GM04503 (cell line): ENCODE results near the gene CYBA.

Experiments used
- DNase-seq: peaks from one replicate; pipeline ENCODE4 v3.0.0-alpha.2; 2012; ENCODE audit warnings: low read depth

The CYBA gene

GRCh38 chr16:88650749-88651275 lies at the start of gene CYBA:
CYBA (minus strand) TSS chr16:88651053; CDS start chr16:88651013, 40 bp downstream.
- DNase-seq, result no peak

GRCh38 chr16:88700322-88700635 lies 49.4 kb upstream of the CYBA start:
- DNase-seq, result no peak

DNA sequence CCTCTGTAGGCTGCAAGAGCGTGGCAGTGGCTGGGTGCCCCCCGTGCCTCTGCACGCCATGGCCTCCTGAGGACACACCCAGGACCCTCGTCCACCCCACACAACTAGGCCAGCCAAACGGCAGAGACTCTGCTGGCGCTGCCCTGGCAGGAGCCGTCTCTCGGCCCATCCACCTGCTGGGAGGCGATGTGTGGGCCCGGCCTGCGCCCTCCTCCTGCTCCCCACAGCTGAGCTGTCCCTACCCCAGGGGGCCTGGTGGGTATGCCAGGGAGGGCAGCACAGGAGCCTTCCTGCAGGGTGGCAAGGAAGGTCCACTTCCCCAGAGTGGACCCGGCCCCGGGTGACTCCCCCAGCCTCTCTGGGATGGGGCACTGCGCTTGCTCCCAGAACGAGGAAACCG lies 48.3 kb upstream of the CYBA start:
- no peak for DNase-seq

- no peak for DNase-seq
Measured at GRCh38 chr16:88698646-88699045, 47.8 kb upstream of the CYBA start.

DNA sequence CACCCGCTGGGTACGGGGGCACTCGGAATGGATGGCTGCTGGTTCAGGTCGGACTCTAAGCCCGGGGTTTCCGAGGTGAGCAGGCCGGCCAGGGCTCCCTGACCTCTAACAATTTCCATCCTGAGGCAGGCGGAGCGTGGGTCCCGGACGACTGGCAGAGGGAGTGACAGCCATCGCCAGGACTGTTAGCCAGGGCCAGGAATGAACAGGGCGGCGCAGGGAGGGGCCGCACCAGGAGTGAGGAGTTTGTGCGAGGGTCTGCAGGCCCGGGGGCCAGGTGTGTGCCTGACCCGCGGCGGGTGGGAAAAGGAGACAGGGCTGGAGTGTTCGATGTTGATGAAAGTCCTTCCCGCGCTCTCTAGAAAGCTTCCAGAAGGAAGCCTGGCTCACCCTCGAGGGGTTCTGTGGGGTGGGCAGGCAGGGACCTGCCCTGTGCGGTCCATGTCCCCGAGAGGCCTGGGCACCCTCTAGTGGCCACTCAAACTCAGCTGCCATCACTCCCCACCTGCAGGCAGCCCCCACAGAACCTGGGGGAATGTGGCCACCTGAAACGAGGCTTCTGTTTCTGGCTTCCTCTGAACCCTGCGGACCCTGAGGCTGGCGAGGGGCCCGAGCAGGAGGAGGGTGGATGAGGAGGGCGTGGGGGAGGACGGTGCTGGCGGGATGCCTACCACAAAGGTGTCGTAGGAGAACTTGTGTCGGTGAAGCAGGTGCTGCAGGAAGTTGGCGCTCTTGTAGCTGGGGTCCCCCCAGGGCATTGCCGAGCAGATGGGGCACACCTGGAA lies 47.2 kb upstream of the CYBA start:
- DNase-seq, result no peak

- DNase-seq, result no peak
Measured at GRCh38 chr16:88697116-88697830, 46.4 kb upstream of the CYBA start.

DNA sequence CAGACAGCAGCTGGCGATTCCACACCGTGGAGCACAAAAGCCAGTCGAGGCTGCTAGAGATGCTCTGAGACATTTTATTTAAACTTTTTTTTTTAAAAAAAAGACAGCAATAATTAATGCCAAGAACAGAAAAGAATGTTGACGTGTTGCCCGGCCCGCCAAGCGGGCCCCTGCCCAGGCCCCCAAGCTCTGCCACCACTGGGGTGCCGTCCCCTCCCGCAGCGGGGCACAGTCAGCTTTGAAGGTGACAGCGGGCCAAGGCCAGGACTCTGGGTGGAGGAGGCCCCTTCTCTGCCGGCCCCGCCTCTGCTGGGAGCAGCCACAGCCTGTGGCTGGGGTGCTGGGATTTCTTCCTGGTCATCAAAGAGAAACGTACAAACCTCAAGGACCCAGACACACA lies 45.6 kb upstream of the CYBA start:
- no peak for DNase-seq

DNA sequence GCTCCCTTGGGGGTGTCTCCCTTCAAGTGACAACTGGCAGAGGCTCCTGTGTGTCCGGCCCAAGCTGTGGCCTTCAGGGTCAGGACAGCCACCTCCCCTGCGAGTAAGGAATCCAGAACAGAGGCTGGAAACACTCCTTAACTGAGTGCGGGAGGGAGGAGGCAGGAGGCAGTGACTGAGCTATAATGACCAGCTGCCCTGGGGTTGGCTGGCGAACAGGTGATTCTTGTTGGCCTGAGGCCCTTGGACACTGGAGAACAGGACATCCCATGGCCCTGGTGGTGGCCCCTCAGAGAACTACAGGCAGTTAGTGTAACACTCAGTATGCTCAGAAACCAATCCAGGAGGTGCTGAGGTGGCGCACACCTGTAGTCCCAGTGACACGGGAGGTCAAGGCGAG lies 44.9 kb upstream of the CYBA start:
- no peak for DNase-seq

DNA sequence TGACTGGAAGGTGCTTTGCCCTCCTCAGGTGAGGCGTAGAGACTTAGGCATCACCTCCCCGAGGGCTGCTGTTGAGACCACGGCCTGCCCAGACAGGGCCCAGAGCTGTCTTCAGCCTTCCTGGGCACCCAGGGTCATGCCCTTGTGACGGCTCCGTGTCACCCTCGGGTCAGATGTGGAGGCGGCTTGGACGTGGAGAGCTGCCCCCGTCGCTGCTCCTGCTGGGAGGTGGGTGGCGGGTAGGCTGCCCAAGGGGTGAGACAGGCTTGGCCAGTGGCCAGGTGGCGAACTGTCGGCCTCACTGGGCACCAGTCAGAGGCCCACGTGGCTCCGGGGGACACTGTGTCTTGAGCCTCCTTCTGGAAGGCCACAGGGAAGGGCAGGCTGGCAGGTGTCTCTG lies 44.4 kb upstream of the CYBA start:
- DNase-seq, result no peak

DNA sequence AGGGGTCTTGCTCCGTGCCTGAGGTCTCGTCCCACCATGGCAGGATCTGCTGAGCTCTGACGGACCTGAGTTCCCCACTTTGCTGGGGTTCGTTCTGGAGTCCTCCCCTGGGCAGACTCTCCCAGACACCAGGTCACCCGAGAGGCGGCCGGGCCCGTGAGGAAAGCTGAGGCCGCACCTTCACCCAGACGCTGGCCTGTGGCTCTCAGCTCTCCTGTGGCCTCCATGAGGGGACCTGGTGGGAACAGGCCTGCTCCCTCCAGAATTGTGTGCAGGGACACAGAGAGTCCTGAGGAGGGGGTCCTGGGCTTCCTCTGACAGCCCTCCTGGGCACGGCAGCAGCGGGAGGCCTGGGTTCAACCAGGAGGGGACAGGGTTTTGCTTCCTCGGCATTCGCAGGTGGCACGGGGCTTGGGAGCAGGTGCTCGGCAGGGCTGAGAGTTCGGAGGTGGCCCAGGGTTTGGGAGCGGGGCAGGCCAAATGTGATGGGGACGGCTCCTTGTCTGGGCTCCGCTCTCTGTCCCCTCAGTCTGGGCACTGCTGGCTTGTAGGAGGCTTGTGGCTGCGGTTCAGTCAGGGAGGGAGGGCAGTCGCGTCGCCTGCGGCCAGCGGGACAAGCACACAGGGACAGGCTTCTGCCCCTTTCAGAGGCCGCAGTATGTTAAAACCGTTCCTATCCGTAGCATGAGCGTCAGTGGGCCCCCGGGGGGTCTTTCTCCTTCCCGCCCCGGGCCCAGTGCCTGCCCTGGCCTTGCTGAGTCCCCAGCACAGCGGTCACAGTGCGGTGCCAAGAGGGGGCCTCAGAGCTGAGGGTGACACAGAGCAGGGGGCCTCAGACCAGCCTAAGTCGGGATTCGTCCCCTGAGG lies 43.6 kb upstream of the CYBA start:
- DNase-seq, result no peak

- no peak for DNase-seq
Measured at GRCh38 chr16:88693420-88694177, 42.7 kb upstream of the CYBA start.

DNA sequence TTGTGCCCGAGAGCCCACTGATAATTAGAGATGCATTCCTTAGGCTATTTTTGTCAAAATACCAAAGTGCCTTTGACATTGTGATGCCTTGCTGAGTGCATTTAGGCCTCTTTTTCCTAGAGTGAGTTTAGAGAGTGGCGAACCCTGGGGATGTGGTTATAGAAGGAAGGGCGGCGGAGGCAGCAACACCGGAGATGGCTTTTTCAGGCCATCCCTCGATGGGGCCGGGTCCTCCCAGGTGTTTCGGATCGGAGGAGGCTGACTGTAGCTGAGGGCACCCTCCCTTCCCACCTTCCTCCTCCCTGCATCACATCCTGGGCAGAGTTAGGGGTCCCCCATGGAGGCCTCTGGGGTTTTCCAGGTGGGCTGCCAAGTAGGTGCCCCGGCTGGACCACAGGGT lies 42.0 kb upstream of the CYBA start:
- no peak for DNase-seq

DNA sequence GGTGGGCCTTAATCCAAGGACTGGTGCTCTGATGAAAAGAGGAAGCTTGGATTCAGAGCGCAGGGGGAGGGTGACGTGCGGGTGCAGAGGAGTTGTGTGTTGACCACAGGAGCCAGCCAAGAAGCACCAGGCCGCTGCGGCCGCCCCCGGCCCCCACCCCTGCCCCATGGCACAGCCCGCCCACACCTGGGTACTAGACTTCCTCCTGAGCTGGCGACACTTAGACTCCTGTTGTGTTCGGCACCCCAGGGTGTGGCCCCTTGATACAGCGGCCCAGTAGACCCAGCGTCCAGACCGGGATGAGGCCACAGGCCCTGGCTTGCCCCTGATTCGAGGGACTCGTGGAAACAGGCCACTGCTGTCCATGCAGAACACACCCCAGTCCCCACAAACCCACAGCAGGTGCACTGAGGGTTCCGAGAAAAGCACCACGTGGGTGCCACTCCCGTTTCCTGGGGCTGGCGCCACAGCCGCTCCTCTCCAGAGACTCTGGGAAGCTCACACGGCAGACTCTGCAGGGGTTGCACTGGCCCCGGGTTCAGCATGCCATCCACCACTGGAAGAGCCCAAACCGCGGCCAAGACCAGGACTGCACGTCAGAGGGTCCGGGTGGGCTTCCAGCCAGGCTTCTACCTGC lies 41.2 kb upstream of the CYBA start:
- DNase-seq, result no peak

DNA sequence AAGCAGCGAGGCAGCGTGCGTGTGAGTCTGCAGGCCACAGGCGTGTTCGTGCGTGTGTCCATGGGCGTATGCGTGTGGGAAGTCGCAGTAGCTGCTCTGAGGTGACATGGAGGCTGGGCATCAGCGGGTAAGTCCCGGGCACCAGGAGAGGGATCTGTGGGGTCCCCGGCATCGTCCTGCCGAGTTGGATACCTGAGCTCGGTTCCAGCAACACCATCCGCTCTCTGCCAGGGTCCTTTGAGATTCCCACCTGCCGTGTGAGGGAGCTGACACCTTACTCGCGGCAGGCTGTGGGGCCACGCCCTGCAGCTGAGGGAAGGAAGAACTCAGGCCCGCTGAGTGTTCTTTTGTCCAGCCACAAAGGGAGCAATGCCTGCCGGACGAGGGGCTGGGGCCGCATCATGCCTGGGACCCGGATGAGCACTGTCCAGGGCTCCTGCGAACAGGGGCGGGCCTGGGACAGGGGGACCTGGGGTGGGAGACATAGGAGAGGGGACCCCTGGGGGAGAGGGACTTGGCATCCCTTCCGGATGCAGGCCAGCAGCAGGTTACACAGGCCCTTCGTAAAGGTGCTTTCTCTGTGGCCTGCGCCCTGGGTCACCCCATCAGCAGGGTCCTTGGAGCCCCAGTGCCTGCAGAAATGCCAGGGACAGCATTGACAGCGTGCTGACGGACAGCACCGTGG lies 40.4 kb upstream of the CYBA start:
- no peak for DNase-seq

- DNase-seq, result no peak
Measured at GRCh38 chr16:88690341-88691128, 39.7 kb upstream of the CYBA start.

DNA sequence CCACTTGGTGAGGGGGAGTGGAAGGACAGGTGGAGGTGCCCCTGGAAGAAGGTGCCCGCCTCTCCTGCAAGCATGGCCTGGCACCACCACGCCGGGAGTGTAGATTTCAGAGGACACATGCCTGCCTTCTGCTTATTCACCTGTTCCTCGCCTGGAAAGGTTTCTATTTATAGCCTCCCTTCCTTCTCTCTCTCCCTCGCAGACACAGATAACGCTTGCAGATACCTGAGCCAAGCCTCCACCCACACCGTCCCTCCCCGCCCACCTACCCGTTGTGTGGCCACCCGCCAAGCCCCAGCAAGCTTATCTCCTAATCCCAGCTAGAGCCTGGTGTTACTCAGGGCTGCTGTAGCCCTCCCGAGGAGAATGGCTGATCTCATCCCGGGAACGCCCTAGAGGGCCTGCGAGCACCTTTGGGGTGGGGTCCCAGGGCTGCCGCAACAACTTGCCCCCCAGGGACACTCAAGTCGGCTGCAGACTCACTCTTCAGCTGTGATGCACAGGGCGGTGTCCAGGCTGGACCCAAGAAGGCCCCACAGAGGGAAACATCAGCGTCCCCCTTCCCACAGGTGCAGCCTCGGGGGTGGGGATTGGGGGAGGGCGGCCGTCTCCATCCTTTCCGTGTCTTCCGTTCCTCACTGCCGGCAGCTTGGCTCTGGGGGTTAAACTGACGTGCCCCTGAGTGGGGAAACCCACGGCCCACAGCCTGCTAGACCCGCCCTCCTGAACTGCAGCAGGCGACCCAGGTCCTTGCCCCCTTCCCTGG lies 37.3 kb upstream of the CYBA start:
- no peak for DNase-seq

DNA sequence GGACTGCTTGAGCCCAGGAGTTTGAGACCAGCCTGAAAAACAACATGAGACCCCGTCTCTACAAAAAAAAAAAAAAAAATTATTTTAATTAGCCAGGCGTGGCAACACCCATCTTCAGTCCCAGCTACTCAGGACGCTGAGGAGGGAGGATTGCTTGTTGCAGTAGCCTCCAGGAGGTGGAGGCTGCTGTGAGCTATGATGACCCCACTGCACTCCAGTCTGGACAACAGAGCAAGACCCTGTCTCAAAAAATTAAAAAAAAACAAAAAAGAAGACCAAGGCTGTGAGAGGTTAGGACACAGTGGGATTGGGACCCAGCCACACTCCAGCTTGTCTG lies 36.8 kb upstream of the CYBA start:
- no peak for DNase-seq

DNA sequence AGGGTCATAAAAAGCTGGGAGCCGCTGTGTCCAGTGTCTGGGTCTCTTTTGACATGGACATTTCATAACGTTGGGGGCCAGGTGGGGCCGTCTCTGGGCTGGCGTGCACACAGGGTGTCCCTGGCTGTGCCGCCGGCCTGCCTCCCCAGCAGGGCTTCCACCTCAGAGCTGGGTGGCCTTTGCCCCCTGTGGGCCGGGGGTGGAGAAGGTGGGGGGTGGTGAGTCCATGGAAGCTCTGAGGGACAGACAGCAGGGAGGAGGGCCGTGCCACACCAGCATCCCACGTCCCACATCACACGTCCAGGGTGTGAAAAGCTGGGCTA lies 36.4 kb upstream of the CYBA start:
- no peak for DNase-seq

- DNase-seq, result no peak
Measured at GRCh38 chr16:88686439-88687253, 35.8 kb upstream of the CYBA start, which contains the start of gene SNAI3. SNAI3 (minus strand) TSS chr16:88686507; CDS start chr16:88686406, 101 bp downstream.
